Measurements from ENCODE around the gene REV3L. TPM values are rescaled to one million over a fixed set of nuclear protein-coding genes. Genes with fewer than 3 reads are reported as not detected.

REV3L gene
- total RNA-seq, 4 donors from 2014 or later = 25.9 to 79.1 (median 49.0) TPM

GRCh38 chr6:111458670-111459232 lies 24.3 kb downstream of the REV3L start:
- Histone ChIP-seq H3K4me3 (no peak overlapping the region), H3K36me3 (peaks cover 0 to 7% of the 10 kb centered on the region in 2 donors), H3K9me3 (no peaks in the 10 kb centered on the region), H3K4me1 (peaks cover 28 to 35% of the 10 kb centered on the region in 2 donors), H3K27me3 (no peaks in the 10 kb centered on the region), H3K27ac (no peak overlapping the region)
- no peak for ATAC-seq
- DNase-seq = no peak
- intact Hi-C loops (cut with DNase I; ENCODE audit: low total_unique reads) = no loop called here
- in situ Hi-C loops (cut with MboI; ENCODE audit: low sequenced_read_pairs in 4 of 4) = no loop called here
- TF ChIP-seq CTCF (IDR thresholded peaks at IDR 0.05 in 4 of 5, conservative IDR thresholded peaks at IDR 0.05 in 1 of 5) = no peak
- TF ChIP-seq POLR2A (IDR thresholded peaks at IDR 0.05) = no peak

- in situ Hi-C loops (cut with MboI; ENCODE audit: low sequenced_read_pairs in 4 of 4) = no loop called here
- DNase-seq (no peak), ATAC-seq (no peak)
- Histone ChIP-seq H3K9me3 (no peaks in the 10 kb centered on the region), H3K4me1 (peaks cover 13 to 15% of the 10 kb centered on the region in 2 donors), H3K4me3 (no peak overlapping the region), H3K27ac (no peak overlapping the region), H3K36me3 (peaks cover 0 to 7% of the 10 kb centered on the region in 2 donors), H3K27me3 (no peaks in the 10 kb centered on the region)
- intact Hi-C loops (cut with DNase I; ENCODE audit: low total_unique reads) = no loop called here
- TF ChIP-seq CTCF (IDR thresholded peaks at IDR 0.05 in 4 of 5, conservative IDR thresholded peaks at IDR 0.05 in 1 of 5) (no peak), POLR2A (IDR thresholded peaks at IDR 0.05) (no peak)
These were observed 26.8 kb downstream of the REV3L start for GRCh38 chr6:111456208-111456607.

- Histone ChIP-seq H3K4me3 (no peak overlapping the region), H3K9me3 (no peaks in the 10 kb centered on the region), H3K27me3 (no peaks in the 10 kb centered on the region), H3K27ac (no peak overlapping the region), H3K4me1 (peaks cover 19 to 25% of the 10 kb centered on the region in 2 donors), H3K36me3 (no peaks in the 10 kb centered on the region)
- in situ Hi-C loops (cut with MboI; ENCODE audit: low sequenced_read_pairs in 4 of 4) = no loop called here
- intact Hi-C loops (cut with DNase I; ENCODE audit: low total_unique reads) = no loop called here
- DNase-seq (no peak), ATAC-seq (no peak)
- TF ChIP-seq CTCF (IDR thresholded peaks at IDR 0.05 in 4 of 5, conservative IDR thresholded peaks at IDR 0.05 in 1 of 5) (no peak), POLR2A (IDR thresholded peaks at IDR 0.05) (no peak)
These were observed 32.4 kb downstream of the REV3L start for GRCh38 chr6:111450636-111451035.

DNA sequence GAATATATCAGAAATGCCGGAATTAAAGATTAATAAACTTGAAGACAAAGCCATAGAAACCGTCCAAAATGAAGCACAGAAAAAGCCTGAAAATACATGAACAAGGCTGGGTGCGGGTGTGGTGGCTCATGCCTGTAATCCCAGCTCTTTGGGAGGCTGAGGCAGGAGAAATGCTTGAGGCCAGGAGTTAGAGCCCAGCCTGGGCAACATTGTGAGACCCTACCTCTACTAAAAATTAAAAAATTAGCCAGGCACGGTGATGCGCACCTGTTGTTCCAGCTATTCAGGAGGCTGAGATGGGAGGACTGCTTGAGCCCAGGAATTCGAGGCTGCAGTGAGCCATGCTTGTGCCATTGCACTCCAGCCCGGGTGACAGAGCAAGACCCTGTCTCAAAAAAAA lies 32.9 kb downstream of the REV3L start:
- no peak overlapping the region for H3K4me3 ChIP-seq
- intact Hi-C loops (cut with DNase I; ENCODE audit: low total_unique reads) (no loop called here), in situ Hi-C loops (cut with MboI; ENCODE audit: low sequenced_read_pairs in 4 of 4) (no loop called here)
- ATAC-seq = no peak
- H3K4me1 ChIP-seq = peaks cover 18 to 25% of the 10 kb centered on the region in 2 donors
- no peaks in the 10 kb centered on the region for H3K36me3 ChIP-seq
- DNase-seq = no peak
- H3K27ac ChIP-seq = no peak overlapping the region
- no peak for TF ChIP-seq CTCF (IDR thresholded peaks at IDR 0.05 in 4 of 5, conservative IDR thresholded peaks at IDR 0.05 in 1 of 5)
- no peak for TF ChIP-seq POLR2A (IDR thresholded peaks at IDR 0.05)
- H3K9me3 ChIP-seq = no peaks in the 10 kb centered on the region
- H3K27me3 ChIP-seq = no peaks in the 10 kb centered on the region

GRCh38 chr6:111449129-111449528 lies 33.9 kb downstream of the REV3L start:
- intact Hi-C loops (cut with DNase I; ENCODE audit: low total_unique reads) = no loop called here
- TF ChIP-seq CTCF (IDR thresholded peaks at IDR 0.05 in 4 of 5, conservative IDR thresholded peaks at IDR 0.05 in 1 of 5) (no peak), POLR2A (IDR thresholded peaks at IDR 0.05) (no peak)
- H3K36me3 ChIP-seq = no peaks in the 10 kb centered on the region
- H3K9me3 ChIP-seq = no peaks in the 10 kb centered on the region
- no peaks in the 10 kb centered on the region for H3K27me3 ChIP-seq
- DNase-seq = no peak
- H3K27ac ChIP-seq = no peak overlapping the region
- in situ Hi-C loops (cut with MboI; ENCODE audit: low sequenced_read_pairs in 4 of 4) = no loop called here
- H3K4me3 ChIP-seq = no peak overlapping the region
- peaks cover 24 to 25% of the 10 kb centered on the region in 2 donors for H3K4me1 ChIP-seq
- no peak for ATAC-seq

All from gastrocnemius medialis (tissue), 4 donors.